HG03097 (cell line): ENCODE measurements around the gene DIPK1B.

Source experiments
- ATAC-seq: cut with Tn5 transposase; IDR thresholded peaks from one replicate; pipeline ENCODE4 v1.9.1; 2021; ENCODE audit not compliant: unreplicated experiment, low FRiP score

Gene DIPK1B

GRCh38 chr9:136711751-136712689 is at the start of gene DIPK1B:
DIPK1B (plus strand) TSS chr9:136712572; CDS start chr9:136712666, 94 bp downstream.
- ATAC-seq, result no peak

DNA sequence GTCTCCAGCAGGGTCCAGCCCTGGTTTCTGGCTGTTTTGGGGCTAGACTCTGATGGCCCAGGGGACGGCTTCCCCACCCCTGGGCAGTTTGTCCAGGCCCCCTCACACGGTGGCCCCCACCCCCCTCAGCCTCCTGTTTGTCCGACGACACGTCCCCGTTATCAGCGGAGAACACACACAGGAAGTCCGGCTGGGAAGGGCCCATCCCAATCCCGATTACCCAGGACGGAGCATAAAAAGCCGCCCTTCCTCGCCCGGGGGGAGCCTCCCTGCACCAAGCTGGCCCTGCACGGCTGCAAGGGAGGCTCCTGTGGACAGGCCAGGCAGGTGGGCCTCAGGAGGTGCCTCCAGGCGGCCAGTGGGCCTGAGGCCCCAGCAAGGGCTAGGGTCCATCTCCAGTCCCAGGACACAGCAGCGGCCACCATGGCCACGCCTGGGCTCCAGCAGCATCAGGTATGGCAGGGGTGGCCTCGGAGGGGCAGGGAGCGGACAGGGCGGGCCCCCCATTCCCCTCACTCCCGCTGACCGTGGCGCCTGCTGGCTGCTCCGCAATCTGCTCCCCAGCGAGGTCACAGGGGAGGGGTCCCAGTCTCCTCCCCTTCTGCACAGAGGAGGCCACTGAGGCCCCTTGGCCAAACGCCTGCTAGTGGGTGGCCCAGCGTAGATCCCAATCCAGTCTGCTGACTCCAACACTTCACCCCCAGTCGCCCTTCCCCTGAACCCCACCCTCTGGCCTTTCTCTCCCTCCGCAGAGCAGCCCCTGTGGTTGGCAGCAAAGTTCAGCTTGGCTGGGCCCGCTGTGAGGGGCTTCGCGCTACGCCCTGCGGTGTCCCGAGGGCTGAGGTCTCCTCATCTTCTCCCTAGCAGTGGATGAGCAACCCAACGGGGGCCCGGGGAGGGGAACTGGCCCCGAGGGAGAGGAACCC is 49.5 kb upstream of the DIPK1B start, which contains the start of gene EGFL7:
EGFL7 (plus strand) TSS at position 261 of the 926 bp plus-strand sequence. CDS start 5,367 bp downstream, outside the sequence.
- ATAC-seq, result no peak

- no peak for ATAC-seq
Observed at GRCh38 chr9:136664000-136664915, 48.1 kb upstream of the DIPK1B start.

GRCh38 chr9:136665111-136665703 is 47.2 kb upstream of the DIPK1B start:
- no peak for ATAC-seq

DNA sequence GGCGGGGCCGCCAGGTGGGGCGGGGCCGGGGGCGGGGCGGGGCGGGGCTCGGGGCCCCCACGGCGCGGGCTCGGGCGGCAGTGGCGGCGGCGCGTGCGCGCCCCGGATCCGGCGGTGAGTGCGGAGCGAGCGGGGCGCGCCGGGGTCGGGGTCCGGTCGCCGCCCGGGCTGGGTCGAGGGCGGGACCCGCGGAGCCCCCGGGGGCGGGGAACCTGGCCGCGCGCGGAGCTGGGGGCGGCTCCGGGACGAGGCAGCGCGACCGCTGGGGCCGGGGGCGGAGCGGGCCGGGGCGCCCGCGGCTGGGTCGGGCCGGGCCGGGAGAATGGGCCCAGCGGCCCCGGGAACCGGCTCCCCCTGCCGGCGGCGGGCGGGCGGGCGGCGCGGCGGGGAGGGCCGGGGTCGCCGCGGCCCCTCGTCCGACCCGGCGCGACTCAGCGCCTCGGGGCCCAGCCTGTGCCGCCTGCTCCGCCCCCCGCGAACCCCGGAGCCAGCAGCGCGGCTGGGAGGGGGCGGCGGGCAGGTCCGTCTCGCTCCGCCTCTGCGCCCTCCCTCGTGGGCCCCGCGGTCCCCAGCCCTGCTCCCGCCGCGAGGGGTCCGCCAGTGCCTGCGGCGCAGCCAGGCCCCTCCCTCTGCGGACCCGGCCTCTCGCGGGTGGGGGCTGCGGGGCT is 46.5 kb upstream of the DIPK1B start:
- ATAC-seq, result no peak

DNA sequence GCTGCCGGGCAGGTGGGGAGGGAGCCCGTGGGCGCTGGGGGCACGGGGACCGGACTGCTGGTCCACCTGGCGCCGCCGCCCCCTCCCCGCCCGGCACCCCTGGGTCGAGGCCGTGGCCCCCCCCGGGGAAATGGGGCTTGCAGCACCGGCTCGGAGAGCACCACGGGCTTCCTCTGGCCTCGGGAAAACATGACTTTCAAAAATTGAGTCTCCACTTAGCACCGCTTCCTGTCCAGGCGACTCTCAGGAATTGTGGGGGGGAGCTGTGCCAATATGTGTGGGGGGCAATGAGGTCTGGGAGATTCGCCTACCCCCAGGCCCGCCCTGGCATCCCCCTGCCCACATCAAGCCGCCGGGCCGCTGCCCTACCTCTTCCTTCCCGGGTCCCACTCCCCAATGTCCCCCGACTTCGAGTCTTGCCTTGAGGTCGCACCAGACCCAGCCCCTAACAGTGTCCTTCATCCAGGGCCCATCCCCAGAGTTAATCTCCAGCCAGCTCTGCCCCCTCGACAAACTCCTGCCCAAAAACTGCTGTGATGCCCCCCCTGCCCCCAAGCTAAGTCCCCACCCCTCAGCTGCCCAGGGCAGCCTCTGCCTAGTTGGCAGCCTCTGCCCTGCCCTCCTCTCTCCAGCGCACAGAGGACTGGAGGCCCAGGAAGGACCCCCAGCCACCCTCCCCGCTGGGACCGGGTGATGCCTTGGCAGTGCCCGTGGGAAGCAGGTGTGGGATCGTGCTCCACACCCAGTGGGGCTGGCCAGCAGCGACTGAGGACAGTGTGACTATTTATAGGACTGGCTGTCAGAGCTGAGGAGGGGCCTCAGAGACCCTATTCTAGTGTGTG is 45.8 kb upstream of the DIPK1B start:
- ATAC-seq, result no peak

DNA sequence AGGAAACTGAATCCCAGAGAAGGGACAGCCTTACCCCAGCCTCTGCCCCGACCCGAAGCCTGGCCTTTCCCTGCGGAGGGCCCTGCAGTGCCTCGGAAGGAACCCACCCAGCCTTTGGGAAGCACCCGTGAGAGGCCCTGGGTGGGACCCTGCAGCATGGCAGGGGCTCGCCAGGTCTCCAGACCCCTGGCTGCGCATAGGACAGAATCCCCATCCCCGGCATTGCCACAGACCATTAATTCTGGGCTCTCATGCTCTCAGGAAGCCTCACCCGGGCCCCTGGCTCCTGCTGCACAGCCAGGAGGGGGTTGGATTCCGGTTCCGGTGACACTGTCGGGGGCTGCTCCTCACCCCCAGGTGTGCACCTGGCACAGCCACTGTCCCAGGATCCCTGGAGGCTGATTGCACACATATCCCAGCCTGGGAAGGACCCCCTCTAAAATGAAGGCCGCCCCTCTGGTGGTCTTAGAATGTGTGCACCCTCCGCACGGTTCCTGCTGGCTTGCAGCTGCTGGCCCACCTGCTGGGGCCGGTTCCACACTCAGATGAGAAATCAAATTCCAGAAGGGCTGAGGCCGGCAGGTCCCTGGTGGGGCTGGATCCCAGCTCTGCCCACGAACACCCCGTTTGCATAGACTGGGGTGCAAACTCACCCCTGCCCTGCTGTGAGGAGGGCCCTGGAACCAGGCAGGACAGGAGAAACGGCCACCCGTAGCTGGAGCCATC is 45.0 kb upstream of the DIPK1B start:
- no peak for ATAC-seq

- ATAC-seq, result no peak
Observed at GRCh38 chr9:136667940-136668760, 44.2 kb upstream of the DIPK1B start.

DNA sequence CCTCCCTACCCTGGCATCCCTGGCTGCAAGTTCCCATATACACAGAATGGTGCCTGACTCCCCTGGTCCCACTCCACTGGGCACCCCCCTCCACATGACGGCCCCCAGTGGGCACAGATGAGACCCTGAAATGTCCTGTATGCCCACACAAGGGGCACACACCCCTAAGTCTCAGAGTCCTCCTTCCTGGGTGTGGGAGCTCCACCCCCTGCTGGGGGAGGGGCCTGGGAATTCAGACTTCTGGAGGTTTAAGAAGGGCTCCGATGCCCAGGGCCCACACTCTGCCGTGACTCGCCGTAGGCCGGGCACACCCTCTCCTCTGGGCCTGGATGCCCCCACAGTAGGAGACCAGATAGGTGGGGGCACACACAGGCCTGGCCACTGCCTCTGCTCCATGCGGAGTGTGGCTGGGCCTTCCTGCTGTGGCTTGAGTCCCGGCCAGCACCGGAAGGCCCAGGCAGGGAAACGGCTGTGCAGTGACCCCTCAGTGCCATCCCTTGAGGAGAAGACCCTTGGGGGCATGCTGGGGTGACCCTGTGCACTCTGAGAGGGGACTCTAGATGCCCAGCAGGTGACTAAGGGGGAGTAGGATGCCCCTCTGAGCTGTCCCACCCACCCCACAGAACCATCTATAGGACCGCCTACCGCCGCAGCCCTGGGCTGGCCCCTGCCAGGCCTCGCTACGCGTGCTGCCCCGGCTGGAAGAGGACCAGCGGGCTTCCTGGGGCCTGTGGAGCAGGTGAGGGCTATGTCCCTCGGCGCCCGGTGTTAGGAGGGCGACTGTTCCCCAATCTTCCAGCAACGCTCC is 43.2 kb upstream of the DIPK1B start:
- ATAC-seq, result no peak

DNA sequence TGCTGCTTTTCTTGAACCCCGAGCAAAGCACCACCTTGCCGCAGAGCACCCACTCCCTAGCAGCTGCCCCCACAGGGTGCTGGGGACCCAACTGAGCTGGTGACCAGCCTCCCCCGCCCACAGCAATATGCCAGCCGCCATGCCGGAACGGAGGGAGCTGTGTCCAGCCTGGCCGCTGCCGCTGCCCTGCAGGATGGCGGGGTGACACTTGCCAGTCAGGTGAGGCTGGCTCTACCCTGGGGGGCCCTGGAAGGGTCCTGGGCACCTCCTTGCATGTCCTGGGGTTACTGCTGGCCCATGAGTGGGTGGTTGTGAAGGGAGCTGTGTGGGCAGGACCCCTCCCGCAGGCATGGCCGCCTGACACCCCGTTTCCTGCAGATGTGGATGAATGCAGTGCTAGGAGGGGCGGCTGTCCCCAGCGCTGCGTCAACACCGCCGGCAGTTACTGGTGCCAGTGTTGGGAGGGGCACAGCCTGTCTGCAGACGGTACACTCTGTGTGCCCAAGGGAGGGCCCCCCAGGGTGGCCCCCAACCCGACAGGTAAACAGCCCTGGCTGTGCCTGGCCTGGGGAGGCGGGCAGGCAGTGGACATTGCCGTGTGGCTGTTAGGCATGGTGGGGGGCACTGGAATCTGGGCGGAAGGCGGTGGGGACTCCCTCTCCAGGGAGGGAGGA is 42.4 kb upstream of the DIPK1B start:
- no peak for ATAC-seq

DNA sequence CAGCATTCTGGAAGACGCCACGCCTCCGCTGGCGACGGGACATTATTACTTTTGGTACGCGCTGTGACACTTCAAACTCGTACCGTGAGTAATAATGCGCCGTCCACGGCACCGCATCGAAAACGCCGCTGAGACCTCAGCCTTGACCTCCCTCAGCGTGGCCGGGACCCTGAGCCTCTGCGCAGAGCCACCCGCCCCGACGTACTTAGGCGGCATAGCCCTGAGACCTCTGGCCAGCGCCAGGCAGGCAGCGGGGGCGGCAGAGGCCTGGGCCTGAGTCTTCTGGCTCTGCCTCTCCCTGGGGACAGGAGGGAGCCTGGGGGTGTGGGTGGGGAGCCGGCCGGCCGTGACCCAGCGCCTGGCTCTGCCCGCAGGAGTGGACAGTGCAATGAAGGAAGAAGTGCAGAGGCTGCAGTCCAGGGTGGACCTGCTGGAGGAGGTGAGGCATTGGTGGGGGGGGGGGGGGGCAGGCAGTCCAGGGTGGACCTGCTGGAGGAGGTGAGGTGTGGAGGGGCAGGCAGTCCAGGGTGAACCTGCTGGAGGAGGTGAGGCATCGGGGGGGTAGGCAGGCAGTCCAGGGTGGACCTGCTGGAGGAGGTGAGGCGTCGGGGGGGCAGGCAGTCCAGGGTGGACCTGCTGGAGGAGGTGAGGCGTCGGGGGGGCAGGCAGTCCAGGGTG is 41.7 kb upstream of the DIPK1B start:
- ATAC-seq, result no peak

GRCh38 chr9:136671254-136671614 is 41.1 kb upstream of the DIPK1B start:
- no peak for ATAC-seq

DNA sequence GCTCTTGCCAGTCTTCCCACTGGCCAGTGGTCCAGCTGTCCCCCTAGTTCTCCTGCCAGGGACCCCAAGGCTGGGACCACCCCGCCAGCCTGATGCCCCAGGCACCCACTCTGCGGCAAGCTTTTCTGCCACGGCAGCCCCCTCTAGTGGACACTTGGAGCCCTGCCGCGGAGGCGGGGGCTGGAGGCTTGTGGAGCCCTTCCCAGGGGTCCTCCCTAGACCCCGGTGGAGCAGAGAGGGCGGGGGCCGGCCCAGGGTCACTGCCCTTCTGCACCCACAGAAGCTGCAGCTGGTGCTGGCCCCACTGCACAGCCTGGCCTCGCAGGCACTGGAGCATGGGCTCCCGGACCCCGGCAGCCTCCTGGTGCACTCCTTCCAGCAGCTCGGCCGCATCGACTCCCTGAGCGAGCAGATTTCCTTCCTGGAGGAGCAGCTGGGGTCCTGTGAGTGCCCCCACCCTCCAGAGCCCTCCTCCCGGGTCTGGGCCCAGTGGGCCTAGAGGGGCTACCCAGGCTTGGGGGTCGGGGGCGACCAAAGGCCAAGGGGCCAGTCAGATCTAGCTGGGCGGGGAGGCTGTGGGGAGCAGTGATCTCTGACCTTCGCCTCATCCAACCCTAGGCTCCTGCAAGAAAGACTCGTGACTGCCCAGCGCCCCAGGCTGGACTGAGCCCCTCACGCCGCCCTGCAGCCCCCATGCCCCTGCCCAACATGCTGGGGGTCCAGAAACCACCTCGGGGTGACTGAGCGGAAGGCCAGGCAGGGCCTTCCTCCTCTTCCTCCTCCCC is 40.5 kb upstream of the DIPK1B start:
- ATAC-seq, result no peak

DNA sequence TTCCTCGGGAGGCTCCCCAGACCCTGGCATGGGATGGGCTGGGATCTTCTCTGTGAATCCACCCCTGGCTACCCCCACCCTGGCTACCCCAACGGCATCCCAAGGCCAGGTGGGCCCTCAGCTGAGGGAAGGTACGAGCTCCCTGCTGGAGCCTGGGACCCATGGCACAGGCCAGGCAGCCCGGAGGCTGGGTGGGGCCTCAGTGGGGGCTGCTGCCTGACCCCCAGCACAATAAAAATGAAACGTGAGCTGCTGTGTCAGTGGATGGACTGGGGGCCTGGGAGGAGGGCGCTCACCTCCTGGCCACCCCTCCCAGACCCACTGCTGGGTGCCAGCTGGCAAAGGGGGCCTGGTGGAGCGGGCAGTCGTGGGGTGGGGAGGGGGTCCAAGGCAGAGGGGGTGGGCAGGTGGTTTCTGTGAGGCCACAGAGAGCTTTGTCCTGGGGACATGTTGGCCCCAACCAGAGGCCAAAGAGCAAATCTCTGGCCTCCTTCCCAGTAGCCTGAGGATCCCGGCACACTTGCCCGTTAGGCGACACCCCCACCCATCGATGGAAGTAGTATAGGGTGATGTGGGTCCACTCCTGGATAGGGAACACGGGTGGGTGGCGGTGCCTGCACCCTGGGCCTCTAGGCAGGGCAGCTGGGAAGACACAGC is 39.8 kb upstream of the DIPK1B start:
- no peak for ATAC-seq
